ENCODE measurements around the gene SDR9C7.

- TF ChIP-seq POLR2A (IDR thresholded peaks at IDR 0.05) (no peak), CTCF (IDR thresholded peaks at IDR 0.05) (no peak), POLR2AphosphoS5 (IDR thresholded peaks at IDR 0.05) (no peak)
Observed at GRCh38 chr12:56935157-56935556, 949 bp upstream of the SDR9C7 start.

Measured in gastroesophageal sphincter (tissue), 3 donors.